Body of pancreas (tissue), 4 donors: ENCODE measurements around the gene NUBPL.

Experiments used
- CTCF ChIP-seq, 7 experiments: fragments of 450-650 bp in 4 of 7; fragments of 200-600 bp in 3 of 7; sonication (generic) in 3 of 7; IDR thresholded peaks; one replicate each; pipeline ENCODE4 v1.5.1; 2016 to 2019; ENCODE audit warnings: antibody characterized with exemption in 7 of 7
- POLR2A ChIP-seq, 3 donors: fragments of 450-650 bp; IDR thresholded peaks; one replicate each; pipeline ENCODE4 v1.6.1; 2016; ENCODE audit warnings: antibody characterized with exemption in 3 of 3, mild to moderate bottlenecking in 2 of 3

DNA sequence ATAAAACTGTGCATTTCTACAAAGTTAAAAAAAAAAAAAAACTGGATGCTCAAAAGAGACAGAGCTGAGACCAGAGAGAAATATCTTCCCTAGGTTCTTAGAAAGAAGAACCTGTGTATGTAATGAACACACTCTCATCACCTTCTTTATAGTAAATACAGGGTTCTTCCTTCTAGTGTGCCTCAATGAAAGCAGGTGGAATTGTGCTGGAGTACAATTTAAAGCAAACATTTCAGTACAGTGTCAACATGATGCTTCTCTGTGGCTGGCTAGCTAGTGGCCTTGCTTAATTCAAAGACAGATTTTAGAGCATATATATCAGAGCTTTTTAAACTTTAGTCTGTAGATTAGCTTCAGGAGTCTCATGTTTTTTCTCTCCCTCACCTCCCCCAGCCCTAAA, 266.1 kb downstream of the NUBPL start:
- TF ChIP-seq CTCF (IDR thresholded peaks at IDR 0.05) = no peak
- TF ChIP-seq POLR2A (IDR thresholded peaks at IDR 0.05) = no peak
